ENCODE data around the gene SMIM20.

The SMIM20 gene

DNA sequence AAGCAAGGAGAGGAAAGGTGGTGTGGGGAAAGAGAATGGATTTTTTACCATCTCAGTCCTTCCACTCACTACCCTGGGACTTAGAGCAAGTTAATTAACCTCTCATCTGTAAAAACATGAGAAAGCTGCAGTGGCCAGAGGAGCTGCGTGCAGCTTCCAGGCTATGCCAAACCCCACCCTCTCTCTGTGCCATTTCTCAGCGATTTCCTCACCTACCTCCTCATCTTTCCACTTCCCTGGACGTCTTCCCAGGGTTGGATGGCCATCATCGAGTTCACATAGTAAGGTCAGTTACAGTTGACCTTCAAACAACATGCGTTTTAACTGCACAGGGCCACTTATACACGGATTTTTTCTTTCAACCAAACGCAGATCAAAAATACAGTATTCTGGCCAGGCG lies 64.3 kb downstream of the SMIM20 start:
- no peaks in the 10 kb centered on the region for H3K9me3 ChIP-seq (ENCODE audit: insufficient read depth, low read length)
- H3K4me2 ChIP-seq (ENCODE audit: low read length), result no peak overlapping the region
- no peaks in the 10 kb centered on the region for H3K79me2 ChIP-seq (ENCODE audit: low read length)
- no peak overlapping the region for H3K27ac ChIP-seq (ENCODE audit: low read length)
- no peak overlapping the region for H3K4me3 ChIP-seq (ENCODE audit: low read length)
- H3K36me3 ChIP-seq (replicated peaks; ENCODE audit: low read depth, low read length), result no peaks in the 10 kb centered on the region
- H2AFZ ChIP-seq (ENCODE audit: low read depth, low read length), result no peak overlapping the region
- no peaks in the 10 kb centered on the region for H3K4me1 ChIP-seq (ENCODE audit: low read length)
- H4K20me1 ChIP-seq (ENCODE audit: insufficient read depth, low read length), result no peaks in the 10 kb centered on the region
- TF ChIP-seq, protein P1, sequence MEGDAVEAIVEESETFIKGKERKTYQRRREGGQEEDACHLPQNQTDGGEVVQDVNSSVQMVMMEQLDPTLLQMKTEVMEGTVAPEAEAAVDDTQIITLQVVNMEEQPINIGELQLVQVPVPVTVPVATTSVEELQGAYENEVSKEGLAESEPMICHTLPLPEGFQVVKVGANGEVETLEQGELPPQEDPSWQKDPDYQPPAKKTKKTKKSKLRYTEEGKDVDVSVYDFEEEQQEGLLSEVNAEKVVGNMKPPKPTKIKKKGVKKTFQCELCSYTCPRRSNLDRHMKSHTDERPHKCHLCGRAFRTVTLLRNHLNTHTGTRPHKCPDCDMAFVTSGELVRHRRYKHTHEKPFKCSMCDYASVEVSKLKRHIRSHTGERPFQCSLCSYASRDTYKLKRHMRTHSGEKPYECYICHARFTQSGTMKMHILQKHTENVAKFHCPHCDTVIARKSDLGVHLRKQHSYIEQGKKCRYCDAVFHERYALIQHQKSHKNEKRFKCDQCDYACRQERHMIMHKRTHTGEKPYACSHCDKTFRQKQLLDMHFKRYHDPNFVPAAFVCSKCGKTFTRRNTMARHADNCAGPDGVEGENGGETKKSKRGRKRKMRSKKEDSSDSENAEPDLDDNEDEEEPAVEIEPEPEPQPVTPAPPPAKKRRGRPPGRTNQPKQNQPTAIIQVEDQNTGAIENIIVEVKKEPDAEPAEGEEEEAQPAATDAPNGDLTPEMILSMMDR (IDR thresholded peaks at IDR 0.05; ENCODE audit: low read depth, low read length), result no peak
- TF ChIP-seq EZH2phosphoT487 (IDR thresholded peaks at IDR 0.05; ENCODE audit: low read depth), result no peak
- H3K9ac ChIP-seq (ENCODE audit: low read length), result no peak overlapping the region
- H3K27me3 ChIP-seq (ENCODE audit: low read depth, low read length), result peaks cover 9% of the 10 kb centered on the region
